ENCODE data around the gene DUOX1. TPM values are rescaled to one million over a fixed set of nuclear protein-coding genes. Genes with fewer than 3 reads are reported as not detected.
A peak's percentile ranks its signal among the peaks of the same experiment; 100 is the strongest.

Gene DUOX1
- total RNA-seq, 1 donor from 2014 or later = 0.14 TPM

DNA sequence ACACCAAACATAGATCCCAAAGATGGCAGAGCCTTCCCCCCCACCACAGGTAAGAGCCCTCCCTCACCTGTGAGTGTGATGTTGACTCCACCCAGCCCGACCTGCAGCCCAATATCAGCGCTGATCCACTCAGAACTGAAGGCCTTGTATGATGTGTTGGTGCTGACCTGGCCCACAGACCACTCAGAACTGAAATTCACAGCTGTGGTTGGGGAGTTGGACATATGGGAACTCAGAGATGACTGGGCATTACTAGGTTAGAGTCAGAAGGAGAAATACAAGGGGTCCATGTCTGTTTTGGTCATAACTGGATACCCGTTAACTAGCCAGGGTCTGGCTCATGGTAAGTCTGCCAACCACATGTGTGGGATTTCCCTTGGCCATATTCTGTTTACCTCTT, 8.8 kb upstream of the DUOX1 start:
- Mint-ChIP-seq H3K4me3 (no peak overlapping the region), H3K9me3 (no peaks in the 10 kb centered on the region), H3K27me3 (peaks cover 53% of the 10 kb centered on the region), H3K4me1 (peaks cover 13% of the 10 kb centered on the region), H3K27ac (no peak overlapping the region), H3K36me3 (ENCODE audit: low read depth) (no peaks in the 10 kb centered on the region)
- DNase-seq = no peak
- intact Hi-C loops (cut with micrococcal nuclease) = no loop called here

DNA sequence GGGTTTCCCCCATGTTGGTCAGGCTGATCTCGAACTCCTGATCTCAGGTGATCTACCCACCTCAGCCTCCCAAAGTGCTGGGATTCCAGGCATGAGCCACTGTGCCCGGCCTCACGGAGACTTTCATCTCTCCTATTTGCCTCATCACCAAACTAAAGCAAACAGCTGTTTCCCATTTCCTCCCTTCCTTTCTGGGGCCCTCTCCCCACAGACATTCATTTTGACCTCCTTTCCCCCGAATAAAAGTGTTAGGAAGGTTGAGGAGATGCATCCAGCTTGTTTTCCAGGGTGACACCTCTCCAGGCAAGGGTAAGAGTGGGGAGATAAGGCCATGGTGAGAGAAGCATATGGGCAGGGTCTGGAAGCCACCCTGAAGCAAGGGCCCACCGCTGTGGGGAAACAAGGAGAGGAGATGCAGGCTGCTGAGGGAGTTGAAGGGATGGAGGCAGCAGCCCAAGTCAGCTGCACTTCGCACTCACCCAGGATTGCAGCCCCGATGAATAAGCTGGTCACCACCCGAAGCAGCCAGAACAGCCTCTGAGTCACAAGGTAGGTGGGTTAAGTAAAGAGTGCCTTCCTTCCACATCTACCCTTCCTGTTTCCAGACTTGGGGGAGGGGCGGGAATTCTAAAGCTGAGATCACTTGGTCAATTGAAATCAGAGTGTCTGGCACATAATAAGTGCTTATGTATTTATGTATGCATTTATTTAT, 7.9 kb upstream of the DUOX1 start:
- no peak for DNase-seq
- Mint-ChIP-seq H3K36me3 (ENCODE audit: low read depth) (no peaks in the 10 kb centered on the region), H3K4me1 (peaks cover 12% of the 10 kb centered on the region), H3K27ac (no peak overlapping the region), H3K9me3 (no peaks in the 10 kb centered on the region), H3K4me3 (no peak overlapping the region), H3K27me3 (peaks cover 53% of the 10 kb centered on the region)
- intact Hi-C loops (cut with micrococcal nuclease) = no loop called here

DNA sequence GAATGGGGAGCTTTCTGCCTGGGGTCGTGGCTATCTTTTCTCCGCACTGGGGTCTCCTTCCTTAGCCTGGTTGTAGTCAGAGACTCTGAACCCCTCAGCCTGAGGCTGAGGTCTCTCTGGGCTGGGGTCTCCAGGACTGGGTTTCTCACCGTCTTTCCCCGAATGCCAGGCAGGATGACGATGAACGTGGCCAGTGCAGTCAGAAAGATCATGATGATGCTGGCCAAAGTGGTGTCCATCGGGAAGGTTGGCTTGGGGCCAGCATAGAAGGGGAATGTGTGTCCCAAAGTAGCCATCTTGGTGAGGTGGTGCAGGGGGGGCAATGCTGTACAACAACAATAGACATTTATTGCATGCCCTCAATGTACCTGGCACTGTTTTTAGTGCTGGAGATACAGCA, 7.1 kb upstream of the DUOX1 start:
- intact Hi-C loops (cut with micrococcal nuclease) = no loop called here
- DNase-seq = no peak
- Mint-ChIP-seq H3K27me3 (peaks cover 50% of the 10 kb centered on the region), H3K4me3 (no peak overlapping the region), H3K9me3 (no peaks in the 10 kb centered on the region), H3K27ac (no peak overlapping the region), H3K36me3 (ENCODE audit: low read depth) (no peaks in the 10 kb centered on the region), H3K4me1 (peaks cover 7% of the 10 kb centered on the region)

DNA sequence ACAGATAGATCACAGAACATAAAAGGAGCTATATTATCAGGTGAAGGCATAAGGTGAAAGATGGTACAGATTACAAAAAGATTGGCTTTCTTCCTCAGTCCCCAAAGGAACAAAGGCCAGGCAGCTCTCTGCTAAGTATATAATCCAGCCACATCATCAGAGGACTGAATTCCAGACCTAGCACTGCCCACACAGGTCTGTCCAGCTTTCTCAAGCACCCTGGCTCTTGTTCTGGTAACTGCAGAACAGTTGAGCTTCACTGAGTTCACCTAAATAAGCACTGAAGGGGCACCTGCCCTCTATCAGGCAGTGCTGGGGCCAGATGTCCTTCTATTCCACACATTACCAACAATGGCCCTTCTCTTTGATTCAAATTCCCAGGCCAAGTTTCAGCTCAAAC, 6.4 kb upstream of the DUOX1 start:
- Mint-ChIP-seq H3K27ac (no peak overlapping the region), H3K36me3 (ENCODE audit: low read depth) (no peaks in the 10 kb centered on the region), H3K9me3 (no peaks in the 10 kb centered on the region), H3K4me3 (no peak overlapping the region), H3K27me3 (peaks cover 50% of the 10 kb centered on the region), H3K4me1 (peaks cover under 1% of the 10 kb centered on the region)
- DNase-seq = no peak
- intact Hi-C loops (cut with micrococcal nuclease) = no loop called here

DNA sequence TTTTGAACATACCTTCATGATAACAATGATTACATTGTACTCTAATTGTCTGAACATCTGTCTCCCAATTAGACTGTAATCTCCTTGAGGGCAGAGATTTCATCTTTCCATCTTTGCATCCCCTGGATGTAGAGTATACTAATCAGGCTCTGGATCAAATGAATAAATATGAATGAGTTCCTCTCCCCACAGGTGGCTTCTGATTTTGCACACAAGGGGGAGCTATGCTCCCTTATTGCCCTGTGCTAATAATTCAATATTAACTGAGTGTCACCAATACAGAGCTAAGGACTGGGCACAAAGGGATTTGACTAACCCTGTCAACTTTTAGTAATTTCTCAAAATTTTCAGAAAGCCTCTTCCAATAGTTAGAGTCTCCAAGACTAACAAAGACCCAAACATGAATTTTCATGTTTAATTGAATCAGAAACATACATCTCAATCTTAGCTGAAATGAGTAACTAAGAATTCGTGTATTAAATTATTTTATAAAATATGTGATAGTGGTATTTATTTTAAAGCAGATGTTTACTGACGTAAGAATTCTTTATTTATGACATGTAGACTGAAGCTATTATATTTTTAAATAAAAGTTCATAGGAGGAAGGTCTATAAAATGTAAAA, 3.1 kb upstream of the DUOX1 start:
- Mint-ChIP-seq H3K27me3 (peaks cover 64% of the 10 kb centered on the region), H3K27ac (no peak overlapping the region), H3K9me3 (no peaks in the 10 kb centered on the region), H3K4me3 (no peak overlapping the region), H3K36me3 (ENCODE audit: low read depth) (no peaks in the 10 kb centered on the region), H3K4me1 (no peaks in the 10 kb centered on the region)
- intact Hi-C loops (cut with micrococcal nuclease) = no loop called here
- peak; percentile 79 for DNase-seq

DNA sequence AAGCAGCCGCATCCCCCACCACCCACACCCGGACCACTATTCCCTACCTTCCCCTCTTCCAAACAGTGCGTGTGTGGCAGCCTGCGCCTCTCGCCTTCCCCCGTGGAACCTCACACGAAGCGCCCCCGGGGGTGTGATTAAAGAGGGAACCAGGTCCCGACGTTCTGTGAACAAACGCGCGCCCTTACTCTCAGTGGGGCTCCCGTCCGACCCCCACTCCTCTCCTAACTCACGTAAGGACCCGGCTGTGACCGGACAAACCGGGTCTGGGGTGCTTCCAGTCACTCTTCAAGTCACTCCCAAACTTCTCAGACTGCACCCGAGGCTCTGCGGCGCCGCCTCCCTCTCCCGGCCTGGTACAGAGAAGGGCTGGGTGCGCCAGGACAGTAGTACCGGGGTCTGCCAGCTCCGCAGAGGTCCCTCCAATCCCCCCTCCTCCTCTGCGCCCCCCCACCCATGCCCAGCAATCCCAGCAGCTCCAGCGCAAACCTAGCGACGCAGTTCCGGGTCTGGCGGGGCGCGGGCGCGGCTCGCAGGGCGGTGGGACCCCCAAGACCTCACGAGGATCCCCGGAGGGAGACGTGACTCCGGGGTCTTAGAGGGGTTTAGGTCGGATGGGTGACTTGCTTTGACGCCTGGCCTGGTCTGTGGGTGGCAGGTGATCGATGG, 689 bp upstream of the DUOX1 start:
- H3K4me3 Mint-ChIP-seq = no peak overlapping the region
- H3K36me3 Mint-ChIP-seq (ENCODE audit: low read depth) = no peaks in the 10 kb centered on the region
- H3K4me1 Mint-ChIP-seq = no peaks in the 10 kb centered on the region
- intact Hi-C loops (cut with micrococcal nuclease) = no loop called here
- no peak overlapping the region for H3K27ac Mint-ChIP-seq
- H3K27me3 Mint-ChIP-seq = peaks cover 75% of the 10 kb centered on the region
- no peak for DNase-seq
- no peaks in the 10 kb centered on the region for H3K9me3 Mint-ChIP-seq

DNA sequence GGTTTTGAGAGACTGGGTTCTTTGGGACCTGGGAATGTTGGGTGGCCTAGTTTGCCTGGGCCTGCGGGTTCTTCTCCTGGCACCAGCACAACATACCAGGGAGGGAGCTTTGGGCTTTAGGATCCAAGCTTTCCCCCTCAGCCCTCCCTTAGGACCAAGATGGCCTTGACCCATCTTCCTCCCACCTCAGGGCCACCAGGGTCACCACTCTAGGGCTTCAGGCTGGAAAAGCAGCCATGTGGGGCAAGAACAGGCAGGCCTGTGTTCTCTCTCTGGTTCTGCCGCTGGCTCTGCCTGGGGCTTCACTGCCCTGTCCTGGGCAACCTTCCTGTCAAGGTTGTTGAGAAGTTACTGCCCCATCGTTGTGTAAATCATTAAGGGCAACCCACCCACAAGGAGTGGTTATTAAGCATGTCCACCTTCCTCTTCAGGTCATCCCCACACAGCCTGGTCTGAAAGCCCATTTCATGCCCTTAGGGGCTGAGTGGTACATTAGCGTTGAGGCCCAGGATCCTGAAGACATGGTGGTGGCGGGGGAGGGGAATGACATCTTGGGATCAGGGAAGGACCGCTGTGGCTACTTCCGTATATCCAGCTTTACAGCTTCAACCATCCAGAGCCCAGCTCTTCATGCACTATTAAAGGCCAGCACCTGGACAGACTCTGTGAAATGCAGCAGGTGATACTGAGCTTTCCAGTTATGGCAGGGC, 652 bp downstream of the DUOX1 start:
- Mint-ChIP-seq H3K27ac (no peak overlapping the region), H3K27me3 (peaks cover 75% of the 10 kb centered on the region), H3K4me1 (peaks cover 2% of the 10 kb centered on the region), H3K36me3 (ENCODE audit: low read depth) (no peaks in the 10 kb centered on the region), H3K4me3 (no peak overlapping the region), H3K9me3 (no peaks in the 10 kb centered on the region)
- intact Hi-C loops (cut with micrococcal nuclease) = no loop called here
- no peak for DNase-seq

DNA sequence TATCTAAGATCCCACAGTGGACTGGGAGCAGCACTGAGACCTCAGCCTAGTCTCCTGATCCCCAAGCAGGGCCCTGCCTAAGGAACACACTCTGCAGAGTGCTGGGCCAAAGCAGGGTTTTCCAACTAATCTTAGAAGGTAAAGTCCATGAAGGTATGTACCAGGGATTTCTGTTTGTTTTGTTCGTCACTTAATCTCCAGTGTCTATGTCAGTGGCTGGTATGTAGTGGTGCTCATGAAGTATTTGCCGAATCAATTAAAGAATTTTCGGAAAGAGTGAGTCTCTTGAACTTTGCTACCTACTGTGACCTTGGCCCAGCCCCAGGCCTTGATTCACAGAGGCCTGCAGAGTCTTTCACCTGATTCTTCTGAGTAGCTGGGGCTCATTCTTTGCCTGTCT, 1.7 kb downstream of the DUOX1 start:
- H3K4me1 Mint-ChIP-seq = peaks cover 3% of the 10 kb centered on the region
- H3K36me3 Mint-ChIP-seq (ENCODE audit: low read depth) = no peaks in the 10 kb centered on the region
- intact Hi-C loops (cut with micrococcal nuclease) = no loop called here
- H3K27ac Mint-ChIP-seq = no peak overlapping the region
- DNase-seq = no peak
- no peaks in the 10 kb centered on the region for H3K9me3 Mint-ChIP-seq
- H3K4me3 Mint-ChIP-seq = no peak overlapping the region
- peaks cover 70% of the 10 kb centered on the region for H3K27me3 Mint-ChIP-seq

DNA sequence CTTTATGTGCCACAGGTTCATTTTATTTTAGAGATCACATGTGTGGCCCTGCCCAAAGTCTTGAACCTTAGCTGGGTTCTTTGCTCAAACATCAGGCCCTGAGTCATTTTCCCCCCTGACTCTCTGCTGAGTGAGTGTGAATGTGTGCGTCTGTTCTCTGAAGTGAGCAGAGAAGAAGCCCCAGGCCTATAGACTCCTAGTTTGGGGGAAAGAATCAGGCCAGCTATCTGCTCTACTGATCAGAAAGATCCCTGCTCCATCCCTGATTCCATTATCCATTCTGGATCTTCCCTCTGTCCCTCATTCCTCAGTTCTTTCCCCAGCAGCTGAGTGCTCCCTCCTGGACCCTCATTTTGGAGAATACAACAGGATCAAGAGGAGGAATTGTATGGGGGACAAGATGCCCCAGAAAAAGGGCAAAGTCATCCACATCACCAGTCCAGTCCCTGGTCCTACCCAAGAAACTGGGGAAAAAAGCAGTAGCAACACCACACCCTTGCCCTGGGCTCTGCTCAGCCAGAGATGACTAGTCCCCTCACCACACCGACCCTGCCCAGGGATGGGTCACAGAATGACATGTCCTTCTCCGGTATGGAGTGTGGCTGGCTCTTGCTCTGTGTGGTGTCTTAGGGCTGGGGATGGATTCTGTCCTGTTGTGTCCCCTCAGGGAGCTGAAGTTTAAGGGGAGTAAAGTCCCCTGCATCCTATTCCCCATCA, 3.2 kb downstream of the DUOX1 start:
- DNase-seq = no peak
- Mint-ChIP-seq H3K4me1 (peaks cover 3% of the 10 kb centered on the region), H3K27ac (no peak overlapping the region), H3K36me3 (ENCODE audit: low read depth) (no peaks in the 10 kb centered on the region), H3K27me3 (peaks cover 64% of the 10 kb centered on the region), H3K4me3 (no peak overlapping the region), H3K9me3 (no peaks in the 10 kb centered on the region)
- intact Hi-C loops (cut with micrococcal nuclease) = no loop called here

DNA sequence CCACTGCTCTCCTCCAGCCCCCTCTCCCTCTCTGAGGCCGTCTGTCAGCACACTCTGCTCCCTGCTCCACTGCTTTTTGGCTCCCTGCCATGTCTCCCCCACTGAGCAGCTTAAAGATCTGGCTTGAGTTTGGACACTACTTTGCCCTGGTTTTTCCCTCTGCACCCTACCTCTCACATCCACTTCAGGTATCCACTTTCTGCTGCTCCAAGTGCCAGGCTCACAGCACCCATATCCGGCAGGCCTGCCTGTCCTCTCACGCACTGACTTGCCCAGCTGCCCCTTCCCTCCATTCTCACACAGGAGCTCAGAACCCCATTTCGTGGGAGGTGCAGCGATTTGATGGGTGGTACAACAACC, 3.7 kb downstream of the DUOX1 start:
- Mint-ChIP-seq H3K4me3 (no peak overlapping the region), H3K9me3 (no peaks in the 10 kb centered on the region), H3K36me3 (ENCODE audit: low read depth) (no peaks in the 10 kb centered on the region), H3K27me3 (peaks cover 59% of the 10 kb centered on the region), H3K27ac (no peak overlapping the region), H3K4me1 (peaks cover 3% of the 10 kb centered on the region)
- intact Hi-C loops (cut with micrococcal nuclease) = no loop called here
- no peak for DNase-seq

DNA sequence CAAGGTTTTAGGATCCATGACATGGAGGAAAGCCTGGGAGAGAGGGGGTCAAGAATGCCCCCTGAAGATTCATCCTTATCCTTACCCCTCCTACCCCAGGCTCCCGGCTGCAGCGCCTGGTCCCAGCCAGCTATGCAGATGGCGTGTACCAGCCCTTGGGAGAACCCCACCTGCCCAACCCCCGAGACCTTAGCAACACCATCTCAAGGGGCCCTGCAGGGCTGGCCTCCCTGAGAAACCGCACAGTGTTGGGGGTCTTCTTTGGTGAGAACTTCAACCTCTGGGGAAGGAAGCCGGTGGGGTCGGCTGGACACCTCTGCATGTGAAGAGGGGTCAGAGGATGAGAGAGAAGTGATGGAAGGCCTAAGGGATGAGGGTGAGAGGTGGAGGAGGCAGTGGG, 4.3 kb downstream of the DUOX1 start:
- H3K27me3 Mint-ChIP-seq = peaks cover 54% of the 10 kb centered on the region
- no peak overlapping the region for H3K27ac Mint-ChIP-seq
- DNase-seq = no peak
- H3K4me1 Mint-ChIP-seq = peaks cover 3% of the 10 kb centered on the region
- H3K4me3 Mint-ChIP-seq = peak overlapping the region; percentile 9
- no peaks in the 10 kb centered on the region for H3K9me3 Mint-ChIP-seq
- intact Hi-C loops (cut with micrococcal nuclease) = no loop called here
- no peaks in the 10 kb centered on the region for H3K36me3 Mint-ChIP-seq (ENCODE audit: low read depth)

DNA sequence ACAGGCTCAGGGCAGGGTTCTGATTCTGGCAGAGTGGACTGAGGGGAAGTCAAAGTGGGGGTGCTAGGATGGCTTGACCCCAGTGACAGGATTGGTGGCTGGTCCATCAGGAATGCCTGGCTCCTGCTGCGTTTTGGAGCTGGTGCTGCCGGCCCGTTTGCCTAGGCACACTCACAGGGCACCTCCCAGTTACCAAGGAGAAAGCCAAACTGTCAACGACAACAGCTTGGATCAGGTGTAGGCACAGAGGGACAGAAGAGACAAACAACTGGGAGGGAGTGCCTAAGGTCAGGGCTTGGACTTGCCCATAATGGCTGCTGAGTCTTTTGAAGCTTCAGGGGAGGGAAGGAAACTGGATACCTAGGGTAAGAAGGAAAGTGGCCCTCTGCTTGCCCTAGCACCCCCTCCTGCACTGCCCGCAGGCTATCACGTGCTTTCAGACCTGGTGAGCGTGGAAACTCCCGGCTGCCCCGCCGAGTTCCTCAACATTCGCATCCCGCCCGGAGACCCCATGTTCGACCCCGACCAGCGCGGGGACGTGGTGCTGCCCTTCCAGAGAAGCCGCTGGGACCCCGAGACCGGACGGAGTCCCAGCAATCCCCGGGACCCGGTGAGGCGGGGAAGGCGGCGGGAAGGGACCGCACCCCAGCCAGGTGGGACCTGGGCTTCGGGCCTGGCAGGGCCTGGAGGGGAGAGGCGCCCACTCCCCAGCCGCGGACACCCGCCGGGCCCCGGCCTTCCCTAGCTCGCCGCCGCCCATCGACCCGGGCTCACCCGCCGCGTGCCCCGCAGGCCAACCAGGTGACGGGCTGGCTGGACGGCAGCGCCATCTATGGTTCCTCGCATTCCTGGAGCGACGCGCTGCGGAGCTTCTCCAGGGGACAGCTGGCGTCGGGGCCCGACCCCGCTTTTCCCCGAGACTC, 5.1 kb downstream of the DUOX1 start:
- Mint-ChIP-seq H3K9me3 (no peaks in the 10 kb centered on the region), H3K27ac (peak overlapping the region; percentile 42), H3K27me3 (peaks cover 51% of the 10 kb centered on the region), H3K4me3 (peak overlapping the region; percentile 50), H3K36me3 (ENCODE audit: low read depth) (no peaks in the 10 kb centered on the region), H3K4me1 (peaks cover 3% of the 10 kb centered on the region)
- DNase-seq = peak; percentile 69
- intact Hi-C loops (cut with micrococcal nuclease) = no loop called here
